K562 (cell line): ENCODE measurements around the gene SLC19A1. TPM values are rescaled to one million over a fixed set of nuclear protein-coding genes. Genes with fewer than 3 reads are reported as not detected.

Experiments
- BMI1 ChIP-seq: fragments of 150-350 bp; IDR thresholded peaks from 2 replicates; pipeline ENCODE4 v1.6.1; 2014; ENCODE audit warnings: low read length
- CBFA2T2 ChIP-seq: fragments of 450-650 bp; conservative IDR thresholded peaks from 2 replicates; pipeline ENCODE4 v1.6.1; 2017; ENCODE audit warnings: mild to moderate bottlenecking
- CUX1 ChIP-seq: fragments of 200-800 bp; sonication (Bioruptor generic); IDR thresholded peaks from 2 replicates; pipeline ENCODE4 v1.6.1; 2016; ENCODE audit warnings: missing genetic modification characterization, missing compliant biosample characterization
- EP300 ChIP-seq: IDR thresholded peaks from 2 replicates; pipeline ENCODE4 v1.6.1; 2012; ENCODE audit warnings: low read length, improper control_type of control experiment
- KDM4B ChIP-seq, 2 experiments: fragments of 450-650 bp in 1 of 2; sonication (generic) in 1 of 2; IDR thresholded peaks; 2 replicates each; pipeline ENCODE4 v1.6.1; 2016 to 2017; ENCODE audit warnings: borderline replicate concordance in 2 of 2, antibody characterized with exemption in 1 of 2, low read depth in 1 of 2, mild to moderate bottlenecking in 1 of 2
- KHSRP ChIP-seq: fragments of 450-650 bp; IDR thresholded peaks from 2 replicates; pipeline ENCODE4 v1.6.1; 2017
- KLF10 ChIP-seq: fragments of 250-450 bp; sonication (Bioruptor Pico); IDR thresholded peaks from 2 replicates; pipeline ENCODE4 v1.6.1; 2021; ENCODE audit warnings: matching md5 sums
- MAFF ChIP-seq: IDR thresholded peaks from 2 replicates; pipeline ENCODE4 v1.6.1; 2012; ENCODE audit warnings: low read length, improper control_type of control experiment
- NFXL1 ChIP-seq: fragments of 450-650 bp; formaldehyde crosslinking; IDR thresholded peaks from 2 replicates; pipeline ENCODE4 v1.4.0; 2021; ENCODE audit warnings: mild to moderate bottlenecking
- PHF21A ChIP-seq: fragments of 450-650 bp; IDR thresholded peaks from 2 replicates; pipeline ENCODE4 v1.6.1; 2017; ENCODE audit warnings: low read depth, borderline replicate concordance
- POLR3A ChIP-seq: IDR thresholded peaks from 2 replicates; pipeline ENCODE4 v1.6.1; 2011; ENCODE audit warnings: borderline replicate concordance, mild to moderate bottlenecking, moderate library complexity; ENCODE audit not compliant: insufficient read length, insufficient read depth; ENCODE audit errors: extremely low read depth
- RBFOX2 ChIP-seq: fragments of 200-400 bp; formaldehyde crosslinking; IDR thresholded peaks from 2 replicates; pipeline ENCODE4 v1.6.1; 2017; ENCODE audit warnings: low read depth, mild to moderate bottlenecking, low read length, moderate library complexity
- RFX7 ChIP-seq: fragments of 250-450 bp; sonication (Bioruptor Pico); IDR thresholded peaks from 2 replicates; pipeline ENCODE4 v1.5.1; 2021; ENCODE audit warnings: mild to moderate bottlenecking
- SAFB2 ChIP-seq: fragments of 200-400 bp; formaldehyde crosslinking; IDR thresholded peaks from 2 replicates; pipeline ENCODE4 v1.6.1; 2018; ENCODE audit warnings: borderline replicate concordance, low read length, low read depth, moderate library complexity; ENCODE audit not compliant: severe bottlenecking
- STAT5A ChIP-seq: IDR thresholded peaks from 2 replicates; pipeline ENCODE4 v1.6.1; 2012; ENCODE audit warnings: low read length, inconsistent platforms, borderline replicate concordance
- ZNF165 ChIP-seq: fragments of 250-450 bp; sonication (Bioruptor Pico); IDR thresholded peaks from 2 replicates; pipeline ENCODE4 v1.4.0; 2020; ENCODE audit warnings: borderline replicate concordance
- ZNF282 ChIP-seq: sonication (generic); formaldehyde crosslinking; IDR thresholded peaks from 2 replicates; pipeline ENCODE4 v1.8.1; 2023; ENCODE audit warnings: missing genetic modification reagents
- ZNF589 ChIP-seq: fragments of 200-800 bp; sonication (Bioruptor generic); IDR thresholded peaks from 2 replicates; pipeline ENCODE4 v1.6.1; 2016; ENCODE audit warnings: low read depth, missing genetic modification characterization, missing compliant biosample characterization
- polyA plus RNA-seq, 8 experiments: library from polyadenylated mRNA; depleted of rRNA in 4 of 8; stranded (reverse) in 5 of 8; unstranded in 3 of 8; fragments of >200 nt; fragmentation: Nextera tagmentation in 2 of 8; fragmentation: Illumina TruSeq in 1 of 8; extraction: Ambion mirVana in 2 of 8; extraction: Trizol in 1 of 8; gene quantifications; 2 replicates each; pipeline versions ENCODE4 v1.2.1 to v1.2.3, GENCODE V29; 2011 to 2014; ENCODE audit warnings: inconsistent platforms in 1 of 8, missing spikeins in 1 of 8
- total RNA-seq, 7 experiments: library from RNA; depleted of rRNA in 6 of 7; stranded (reverse); fragments of >200 nt in 6 of 7; fragmentation: Illumina TruSeq in 2 of 7; extraction: Trizol in 2 of 7; gene quantifications; 2 replicates each; pipeline versions ENCODE4 v1.2.1 to v1.2.3, GENCODE V29; 2011 to 2021; ENCODE audit warnings: low replicate concordance in 1 of 7
- TF ChIP-seq, protein P1 (sequence below): sonication (generic); formaldehyde crosslinking; IDR thresholded peaks from 2 replicates; pipeline ENCODE4 v1.8.1; 2023; ENCODE audit warnings: mild to moderate bottlenecking, missing genetic modification reagents, moderate library complexity
- TF ChIP-seq, protein P2 (sequence below): sonication (generic); formaldehyde crosslinking; IDR thresholded peaks from 2 replicates; pipeline ENCODE4 v1.8.0; 2023; ENCODE audit warnings: mild to moderate bottlenecking, missing genetic modification reagents
- TF ChIP-seq, protein P3 (sequence below): fragments of 450-650 bp; formaldehyde crosslinking; IDR thresholded peaks from 2 replicates; pipeline ENCODE4 v1.4.0; 2020; ENCODE audit warnings: mild to moderate bottlenecking, mixed read lengths

SLC19A1 gene
- total and polyA plus RNA-seq, 9 of the 15 experiments (the other 6 are each of a cell fraction or from before 2014, with no cell fraction given), result 0.65 to 88.7 (median 12.0) TPM

GRCh38 chr21:45591619-45592207, 49.5 kb upstream of the SLC19A1 start (continued):
- TF ChIP-seq CUX1 (CRISPR knock-in tag) (no peak), NFXL1 (CRISPR knock-in tag) (no peak), PHF21A (peak; percentile 62; the same call in 1 of the 2 replicates), KDM4B (IDR thresholded peaks at IDR 0.05; ENCODE audit: borderline replicate concordance in 2 of 2, low read depth in 1 of 2) (no peak), ZNF589 (CRISPR knock-in tag) (no peak), KHSRP (peak; percentile 35; the same call in 1 of the 2 replicates), ZNF165 (CRISPR knock-in tag) (no peak), BMI1 (no peak), KLF10 (CRISPR knock-in tag) (no peak), POLR3A (no peak), EP300 (no peak), SAFB2 (no peak), ZNF282 (no peak), RBFOX2 (no peak), STAT5A (no peak), CBFA2T2 (no peak), MAFF (no peak), RFX7 (no peak)
- TF ChIP-seq, protein P1, sequence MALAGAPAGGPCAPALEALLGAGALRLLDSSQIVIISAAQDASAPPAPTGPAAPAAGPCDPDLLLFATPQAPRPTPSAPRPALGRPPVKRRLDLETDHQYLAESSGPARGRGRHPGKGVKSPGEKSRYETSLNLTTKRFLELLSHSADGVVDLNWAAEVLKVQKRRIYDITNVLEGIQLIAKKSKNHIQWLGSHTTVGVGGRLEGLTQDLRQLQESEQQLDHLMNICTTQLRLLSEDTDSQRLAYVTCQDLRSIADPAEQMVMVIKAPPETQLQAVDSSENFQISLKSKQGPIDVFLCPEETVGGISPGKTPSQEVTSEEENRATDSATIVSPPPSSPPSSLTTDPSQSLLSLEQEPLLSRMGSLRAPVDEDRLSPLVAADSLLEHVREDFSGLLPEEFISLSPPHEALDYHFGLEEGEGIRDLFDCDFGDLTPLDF, result no peak
- TF ChIP-seq, protein P2, sequence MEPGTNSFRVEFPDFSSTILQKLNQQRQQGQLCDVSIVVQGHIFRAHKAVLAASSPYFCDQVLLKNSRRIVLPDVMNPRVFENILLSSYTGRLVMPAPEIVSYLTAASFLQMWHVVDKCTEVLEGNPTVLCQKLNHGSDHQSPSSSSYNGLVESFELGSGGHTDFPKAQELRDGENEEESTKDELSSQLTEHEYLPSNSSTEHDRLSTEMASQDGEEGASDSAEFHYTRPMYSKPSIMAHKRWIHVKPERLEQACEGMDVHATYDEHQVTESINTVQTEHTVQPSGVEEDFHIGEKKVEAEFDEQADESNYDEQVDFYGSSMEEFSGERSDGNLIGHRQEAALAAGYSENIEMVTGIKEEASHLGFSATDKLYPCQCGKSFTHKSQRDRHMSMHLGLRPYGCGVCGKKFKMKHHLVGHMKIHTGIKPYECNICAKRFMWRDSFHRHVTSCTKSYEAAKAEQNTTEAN, result no peak
- TF ChIP-seq, protein P3, sequence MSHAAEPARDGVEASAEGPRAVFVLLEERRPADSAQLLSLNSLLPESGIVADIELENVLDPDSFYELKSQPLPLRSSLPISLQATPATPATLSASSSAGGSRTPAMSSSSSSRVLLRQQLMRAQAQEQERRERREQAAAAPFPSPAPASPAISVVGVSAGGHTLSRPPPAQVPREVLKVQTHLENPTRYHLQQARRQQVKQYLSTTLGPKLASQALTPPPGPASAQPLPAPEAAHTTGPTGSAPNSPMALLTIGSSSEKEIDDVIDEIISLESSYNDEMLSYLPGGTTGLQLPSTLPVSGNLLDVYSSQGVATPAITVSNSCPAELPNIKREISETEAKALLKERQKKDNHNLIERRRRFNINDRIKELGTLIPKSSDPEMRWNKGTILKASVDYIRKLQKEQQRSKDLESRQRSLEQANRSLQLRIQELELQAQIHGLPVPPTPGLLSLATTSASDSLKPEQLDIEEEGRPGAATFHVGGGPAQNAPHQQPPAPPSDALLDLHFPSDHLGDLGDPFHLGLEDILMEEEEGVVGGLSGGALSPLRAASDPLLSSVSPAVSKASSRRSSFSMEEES (CRISPR knock-in tag), result no peak
